Ectodermal cell (in vitro differentiated cells): ENCODE measurements around the gene SLC25A21.

Source experiments
- H3K27ac ChIP-seq: 2 replicates; pipeline ENCODE4 v1.7.0; 2013; ENCODE audit warnings: mild to moderate bottlenecking, low read depth, low read length; ENCODE audit not compliant: insufficient read depth, poor library complexity, severe bottlenecking
- H3K27me3 ChIP-seq: 2 replicates; pipeline ENCODE4 v1.7.0; 2013; ENCODE audit warnings: mild to moderate bottlenecking, low read length; ENCODE audit not compliant: insufficient read depth, control insufficient read depth, poor library complexity, severe bottlenecking
- H3K36me3 ChIP-seq: one replicate; pipeline ENCODE4 v1.7.0; 2013; ENCODE audit warnings: low read length; ENCODE audit not compliant: control insufficient read depth, insufficient read depth
- H3K4me1 ChIP-seq: one replicate; pipeline ENCODE4 v1.7.0; 2013; ENCODE audit warnings: low read length; ENCODE audit not compliant: control insufficient read depth, insufficient read depth
- H3K4me3 ChIP-seq: 2 replicates; pipeline ENCODE4 v1.7.0; 2013; ENCODE audit warnings: low read depth, low read length, control low read depth; ENCODE audit not compliant: insufficient read depth
- H3K9me3 ChIP-seq: 2 replicates; pipeline ENCODE4 v1.7.0; 2013; ENCODE audit warnings: mild to moderate bottlenecking, low read length, moderate library complexity; ENCODE audit not compliant: control insufficient read depth
- WGBS, 2 experiments: methylation state at CpG; one replicate each; pipeline ENCODE4 v1.1.7; 2013; ENCODE audit warnings: missing lambda C conversion rate in 2 of 2; 5-methylcytosine and 5-hydroxymethylcytosine counted together

Gene SLC25A21

DNA sequence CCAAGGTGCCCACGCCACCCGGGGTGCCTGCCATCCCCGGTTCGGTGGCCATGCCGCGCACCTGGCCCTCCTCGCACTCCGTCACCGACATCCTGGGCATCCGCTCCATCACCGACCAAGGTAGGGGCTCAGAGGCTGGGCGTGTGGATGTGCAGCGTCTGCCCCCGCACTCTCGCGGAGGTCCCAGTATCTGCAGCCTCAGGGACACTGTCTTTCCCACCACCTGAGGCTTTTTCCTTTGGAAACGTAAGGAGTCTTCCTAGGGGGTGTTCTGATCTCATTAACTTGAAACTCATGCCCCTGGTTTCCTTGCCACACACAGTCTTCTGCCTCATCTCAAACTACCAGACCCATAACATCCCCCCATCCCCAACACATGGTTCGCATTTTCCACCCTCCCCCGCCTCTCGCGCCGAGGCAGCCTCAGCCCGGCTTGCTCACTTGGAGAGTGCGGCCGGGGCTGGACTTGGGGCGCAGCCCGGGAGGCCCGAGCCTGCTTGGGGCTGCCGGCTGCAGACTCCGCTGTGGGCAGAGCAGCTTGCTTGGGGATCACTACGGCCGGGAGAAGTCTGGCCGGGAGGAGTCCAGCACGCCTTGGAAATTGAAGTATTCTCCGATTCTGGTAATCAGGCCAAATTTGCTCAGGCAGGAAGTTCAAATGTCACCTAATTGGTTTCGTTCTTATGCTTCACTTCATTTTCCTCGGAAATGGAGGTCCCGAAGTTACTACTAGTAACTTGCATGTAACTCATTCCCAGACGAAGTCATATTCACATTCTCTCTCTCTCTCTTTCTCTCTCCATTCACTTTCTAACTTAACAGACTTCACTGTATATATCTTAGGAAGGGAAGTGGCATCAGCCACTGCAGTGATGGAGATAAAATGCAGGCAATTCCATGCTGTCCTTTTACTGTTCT lies 508.7 kb downstream of the SLC25A21 start:
- no peaks in the 10 kb centered on the region for H3K9me3 ChIP-seq
- peaks cover 99% of the 10 kb centered on the region for H3K27me3 ChIP-seq
- H3K4me1 ChIP-seq: peaks cover 19% of the 10 kb centered on the region
- no peak overlapping the region for H3K27ac ChIP-seq
- H3K36me3 ChIP-seq: no peaks in the 10 kb centered on the region
- no peak overlapping the region for H3K4me3 ChIP-seq
- WGBS, 2 experiments: 1 to 2% methylated on average over 39 of the region's 39 CpGs

GRCh38 chr14:36662543-36663403 lies 509.6 kb downstream of the SLC25A21 start:
- Histone ChIP-seq H3K27me3 (peaks cover 100% of the 10 kb centered on the region), H3K4me3 (peak overlapping the region; percentile 11), H3K27ac (no peak overlapping the region), H3K9me3 (no peaks in the 10 kb centered on the region), H3K4me1 (peaks cover 26% of the 10 kb centered on the region), H3K36me3 (no peaks in the 10 kb centered on the region)
- WGBS, 2 experiments: 1% methylated on average over 71 of the region's 71 CpGs

- Histone ChIP-seq H3K9me3 (no peaks in the 10 kb centered on the region), H3K4me3 (no peak overlapping the region), H3K36me3 (no peaks in the 10 kb centered on the region), H3K27ac (no peak overlapping the region), H3K4me1 (peaks cover 32% of the 10 kb centered on the region), H3K27me3 (peaks cover 100% of the 10 kb centered on the region)
- WGBS, 2 experiments: 1 to 2% methylated on average over 11 of the region's 11 CpGs
These were observed 510.2 kb downstream of the SLC25A21 start for GRCh38 chr14:36662258-36662542.

DNA sequence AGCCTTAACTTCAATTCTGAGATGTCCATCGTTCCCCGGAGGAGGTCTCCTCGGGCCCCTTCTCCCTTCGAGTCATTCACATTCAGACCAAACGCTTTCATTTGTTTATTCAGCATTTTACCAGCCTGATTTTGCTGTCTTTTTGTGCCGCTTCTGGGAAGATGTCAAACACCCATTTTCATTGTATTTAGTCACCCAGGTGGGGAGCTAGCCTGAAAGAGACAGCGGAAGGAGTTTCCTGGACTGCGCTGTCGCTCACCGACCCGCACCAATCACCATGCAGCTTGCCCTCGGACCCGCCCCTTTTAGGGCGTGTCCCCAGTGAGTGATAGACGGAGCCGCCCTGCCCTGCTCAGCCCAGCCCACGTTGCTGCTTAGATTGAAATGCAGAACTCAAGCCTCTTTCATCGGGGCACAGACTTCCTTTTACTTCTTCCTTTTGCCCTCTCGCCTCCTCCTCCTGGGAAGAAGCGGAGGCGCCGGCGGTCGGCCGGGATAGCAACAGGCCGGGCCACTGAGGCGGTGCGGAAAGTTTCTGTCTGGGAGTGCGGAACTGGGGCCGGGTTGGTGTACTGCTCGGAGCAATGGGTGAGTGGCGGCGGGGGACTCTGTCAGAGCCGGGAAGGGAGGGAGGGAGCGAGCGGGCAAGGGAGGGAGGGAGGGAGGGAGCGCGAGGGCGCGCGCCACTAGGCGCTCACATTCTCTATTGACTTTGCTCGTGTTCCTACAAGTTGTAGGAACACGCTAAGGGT lies 510.7 kb downstream of the SLC25A21 start, which contains the start of gene PAX9:
PAX9 (plus strand) TSS at position 355 of the 752 bp plus-strand sequence; CDS start at position 585, 230 bp downstream.
- Histone ChIP-seq H3K4me3 (peak within 1 kb of the TSS; percentile 27), H3K9me3 (no peaks in the 10 kb centered on the region), H3K4me1 (peaks cover 34% of the 10 kb centered on the region), H3K27ac (no peak within 1 kb of the TSS), H3K27me3 (peaks cover 100% of the 10 kb centered on the region), H3K36me3 (no peaks in the 10 kb centered on the region)
- 1% methylated on average over 44 of the region's 44 CpGs for WGBS, 2 experiments

- Histone ChIP-seq H3K27me3 (peaks cover 100% of the 10 kb centered on the region), H3K4me3 (peak overlapping the region; percentile 27), H3K27ac (no peak overlapping the region), H3K36me3 (no peaks in the 10 kb centered on the region), H3K9me3 (no peaks in the 10 kb centered on the region), H3K4me1 (peaks cover 34% of the 10 kb centered on the region)
- 6% methylated on average over 35 of the region's 35 CpGs for WGBS, 2 experiments
These were observed 511.5 kb downstream of the SLC25A21 start for GRCh38 chr14:36660736-36661505.

GRCh38 chr14:36659822-36660735 lies 512.3 kb downstream of the SLC25A21 start:
- peaks cover 34% of the 10 kb centered on the region for H3K4me1 ChIP-seq

DNA sequence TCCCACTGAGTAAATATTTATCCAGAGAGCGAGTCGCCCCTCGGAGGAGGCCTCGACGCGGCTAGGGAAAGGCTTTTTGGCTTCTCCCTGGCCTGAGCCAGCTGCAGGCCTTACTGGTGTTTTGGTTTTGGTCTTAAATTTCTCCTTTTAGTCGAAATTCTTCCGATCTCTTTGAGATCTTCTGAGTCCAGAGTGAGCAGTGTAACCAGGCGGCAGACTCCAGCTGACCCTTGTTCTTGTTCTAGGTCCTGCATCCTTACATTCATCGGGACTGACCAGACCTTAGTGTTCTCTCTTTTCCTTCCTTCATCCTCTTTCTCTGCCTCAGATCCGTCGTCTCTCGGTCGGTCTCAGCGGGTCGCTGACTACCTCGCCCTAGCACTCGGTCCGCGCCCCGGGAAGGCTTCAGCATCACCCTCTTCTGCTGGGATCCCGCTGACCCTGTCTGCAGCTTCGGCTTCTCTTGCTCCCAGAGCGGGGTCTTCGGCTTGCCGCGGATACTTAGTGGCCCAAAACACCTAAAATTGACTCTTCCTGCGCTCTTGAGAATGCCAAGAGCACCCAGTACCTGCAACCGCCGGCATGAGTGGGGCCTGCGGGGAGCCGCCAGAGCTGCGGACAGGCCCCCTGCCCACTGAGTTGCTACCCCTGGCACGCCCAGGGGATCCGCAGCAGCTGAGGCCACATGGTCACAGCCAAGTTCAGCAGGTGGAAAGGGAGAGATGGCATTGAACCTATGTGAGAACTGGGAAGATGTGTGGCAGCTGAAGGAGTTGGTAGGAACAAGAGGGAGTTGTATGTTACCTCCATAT lies 513.2 kb downstream of the SLC25A21 start:
- no peak overlapping the region for H3K4me3 ChIP-seq
- no peak overlapping the region for H3K27ac ChIP-seq
- peaks cover 100% of the 10 kb centered on the region for H3K27me3 ChIP-seq
- no peaks in the 10 kb centered on the region for H3K36me3 ChIP-seq
- peaks cover 34% of the 10 kb centered on the region for H3K4me1 ChIP-seq
- WGBS, 2 experiments: 5% methylated on average over 35 of the region's 35 CpGs
- H3K9me3 ChIP-seq: no peaks in the 10 kb centered on the region

More at GRCh38 chr14:36659822-36660735, 512.3 kb downstream of the SLC25A21 start:
- Histone ChIP-seq H3K27ac (no peak overlapping the region), H3K9me3 (no peaks in the 10 kb centered on the region), H3K27me3 (peaks cover 100% of the 10 kb centered on the region), H3K36me3 (no peaks in the 10 kb centered on the region), H3K4me3 (no peak overlapping the region)
- 10 to 14% methylated on average over 18 to 19 of the region's 19 CpGs for WGBS, 2 experiments

GRCh38 chr14:36658123-36659009 lies 514.0 kb downstream of the SLC25A21 start:
- Histone ChIP-seq H3K4me1 (peaks cover 28% of the 10 kb centered on the region), H3K27me3 (peaks cover 100% of the 10 kb centered on the region), H3K9me3 (no peaks in the 10 kb centered on the region), H3K4me3 (no peak overlapping the region), H3K27ac (no peak overlapping the region), H3K36me3 (no peaks in the 10 kb centered on the region)
- 2 to 3% methylated on average over 55 of the region's 55 CpGs for WGBS, 2 experiments
